GM18951 (cell line): Measurements from ENCODE around the gene TGFBR2.

Experiments used
- POLR2A ChIP-seq: IDR thresholded peaks from 4 replicates; pipeline ENCODE4 v1.6.1; 2011; ENCODE audit warnings: mild to moderate bottlenecking; ENCODE audit not compliant: insufficient read length, insufficient read depth; ENCODE audit errors: extremely low read depth
- in situ Hi-C: fragments of 300-500 bp; cut with MboI; formaldehyde crosslinking; loops from one replicate; pipeline ENCODE4 v1.12.0; 2022; ENCODE audit warnings: low sequenced_read_pairs, mixed read lengths, inconsistent platforms; ENCODE audit not compliant: unreplicated experiment

TGFBR2 gene

GRCh38 chr3:30679045-30679444 lies 72.6 kb downstream of the TGFBR2 start:
- TF ChIP-seq POLR2A, result no peak
- in situ Hi-C loops, result no loop called here

GRCh38 chr3:30680789-30681648 lies 74.6 kb downstream of the TGFBR2 start:
- in situ Hi-C loops, result no loop called here
- no peak for TF ChIP-seq POLR2A

GRCh38 chr3:30681649-30682211 lies 75.3 kb downstream of the TGFBR2 start:
- no peak for TF ChIP-seq POLR2A
- in situ Hi-C loops, result no loop called here

GRCh38 chr3:30682434-30683155 lies 76.2 kb downstream of the TGFBR2 start:
- in situ Hi-C loops, result no loop called here
- TF ChIP-seq POLR2A, result no peak

GRCh38 chr3:30683769-30684168 lies 77.4 kb downstream of the TGFBR2 start:
- in situ Hi-C loops, result no loop called here
- TF ChIP-seq POLR2A, result no peak

- TF ChIP-seq POLR2A, result no peak
- in situ Hi-C loops, result no loop called here
Observed at GRCh38 chr3:30684356-30684755, 78.0 kb downstream of the TGFBR2 start.

- in situ Hi-C loops, result no loop called here
- TF ChIP-seq POLR2A, result no peak
Observed at GRCh38 chr3:30685267-30685667, 78.9 kb downstream of the TGFBR2 start.

GRCh38 chr3:30686176-30686575 lies 79.8 kb downstream of the TGFBR2 start:
- in situ Hi-C loops, result no loop called here
- no peak for TF ChIP-seq POLR2A

GRCh38 chr3:30686799-30687198 lies 80.4 kb downstream of the TGFBR2 start:
- TF ChIP-seq POLR2A, result no peak
- in situ Hi-C loops, result no loop called here

- in situ Hi-C loops, result no loop called here
- TF ChIP-seq POLR2A, result no peak
Observed at GRCh38 chr3:30687930-30688570, 81.6 kb downstream of the TGFBR2 start.

GRCh38 chr3:30688776-30689641 lies 82.6 kb downstream of the TGFBR2 start:
- TF ChIP-seq POLR2A, result no peak
- in situ Hi-C loops, result no loop called here

- in situ Hi-C loops, result no loop called here
Observed at GRCh38 chr3:30690199-30690598, 83.8 kb downstream of the TGFBR2 start.

More at GRCh38 chr3:30690199-30690598, 83.8 kb downstream of the TGFBR2 start:
- TF ChIP-seq POLR2A, result no peak
